Neural cell (in vitro differentiated cells): ENCODE results near the gene SLC19A1.

Experiments used
- CTCF ChIP-seq: fragments of 450-650 bp; IDR thresholded peaks from 2 replicates; pipeline ENCODE4 v1.5.1; 2014; ENCODE audit warnings: antibody characterized with exemption, mild to moderate bottlenecking, moderate library complexity; ENCODE audit not compliant: poor library complexity, severe bottlenecking
- EZH2 ChIP-seq: fragments of 200-600, 300-800 bp; shearing (Covaris generic), sonication (generic); IDR thresholded peaks from 2 replicates; pipeline ENCODE4 v1.6.1; 2014; ENCODE audit warnings: antibody characterized with exemption, low read length, borderline replicate concordance, mild to moderate bottlenecking; ENCODE audit not compliant: insufficient read depth, poor library complexity, severe bottlenecking
- REST ChIP-seq: IDR thresholded peaks from 2 replicates; pipeline ENCODE4 v1.6.1; 2012; ENCODE audit warnings: borderline replicate concordance

- TF ChIP-seq CTCF: no peak
- no peak for TF ChIP-seq REST
- TF ChIP-seq EZH2: no peak
Measured at GRCh38 chr21:45489722-45489982, 52.6 kb downstream of the SLC19A1 start.
